AG04449 (cell line): ENCODE results near the gene KCNJ12.
"Not testable (repeated sequence)": the region's sequence is repeated elsewhere in the genome, so short reads cannot be mapped to it uniquely, and the experiment has no call there.

Experiments
- CTCF ChIA-PET: fragments of 350-600 bp; formaldehyde crosslinking; extraction: SDS; loops from one replicate; lab custom pipeline; 2021; ENCODE audit warnings: antibody characterized with exemption; lab: Yijun Ruan, JAX
- POLR2A ChIA-PET: fragments of 400-600, 350-600 bp; formaldehyde crosslinking; extraction: SDS; loops from one replicate; lab custom pipeline; 2020; ENCODE audit warnings: antibody characterized with exemption, inconsistent platforms; lab: Yijun Ruan, JAX
- DNase-seq: peaks from one replicate; pipeline ENCODE4 v3.0.0-alpha.2; 2010; ENCODE audit warnings: low read depth, low spot score
- H3K4me3 ChIP-seq: 2 replicates; pipeline ENCODE4 v1.5.1; 2011; ENCODE audit warnings: low read depth, mild to moderate bottlenecking, control low read depth, low read length
- TF ChIP-seq, protein P1 (sequence below): IDR thresholded peaks from one replicate; pipeline ENCODE4 v1.5.1; 2011; ENCODE audit warnings: mild to moderate bottlenecking, moderate library complexity, low read length, control low read depth, inconsistent platforms; ENCODE audit not compliant: insufficient read depth; ENCODE audit errors: missing control alignments

The KCNJ12 gene

DNA sequence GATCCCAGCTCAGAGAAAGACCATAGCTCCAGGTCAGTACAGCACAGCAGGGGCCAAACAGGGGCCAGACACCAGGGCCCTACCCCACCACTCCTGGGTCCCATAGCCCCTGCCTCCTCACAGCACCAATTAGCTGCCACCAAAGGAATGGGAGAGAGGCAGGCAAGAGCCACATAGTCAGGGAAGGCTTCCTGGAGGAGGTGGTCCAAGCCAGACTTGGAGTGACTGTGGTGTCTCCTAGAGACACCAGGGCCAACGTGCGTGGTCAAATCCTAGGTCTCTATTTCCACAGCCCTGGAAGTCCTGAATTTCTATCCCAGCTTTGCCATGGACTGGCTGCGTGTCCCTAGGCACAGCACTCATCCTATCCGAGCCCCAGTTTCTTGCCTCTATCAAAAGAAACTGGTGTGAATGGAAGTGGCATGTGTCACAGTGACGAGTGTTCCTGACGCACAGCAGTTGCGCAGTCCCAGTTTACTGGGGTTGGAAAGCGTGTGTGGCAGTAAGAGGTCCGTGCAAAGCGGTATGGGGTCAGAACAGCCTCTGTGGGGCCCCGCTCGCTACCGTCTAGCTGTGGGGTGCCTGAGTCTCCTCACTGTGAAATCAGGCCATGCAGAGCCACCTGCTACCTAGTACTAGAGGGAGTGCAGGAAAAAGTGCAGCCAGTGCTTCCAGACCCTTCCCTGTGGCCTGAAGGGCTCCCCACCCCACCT lies 23.5 kb downstream of the KCNJ12 start:
- no peak overlapping the region for H3K4me3 ChIP-seq
- TF ChIP-seq, protein P1, sequence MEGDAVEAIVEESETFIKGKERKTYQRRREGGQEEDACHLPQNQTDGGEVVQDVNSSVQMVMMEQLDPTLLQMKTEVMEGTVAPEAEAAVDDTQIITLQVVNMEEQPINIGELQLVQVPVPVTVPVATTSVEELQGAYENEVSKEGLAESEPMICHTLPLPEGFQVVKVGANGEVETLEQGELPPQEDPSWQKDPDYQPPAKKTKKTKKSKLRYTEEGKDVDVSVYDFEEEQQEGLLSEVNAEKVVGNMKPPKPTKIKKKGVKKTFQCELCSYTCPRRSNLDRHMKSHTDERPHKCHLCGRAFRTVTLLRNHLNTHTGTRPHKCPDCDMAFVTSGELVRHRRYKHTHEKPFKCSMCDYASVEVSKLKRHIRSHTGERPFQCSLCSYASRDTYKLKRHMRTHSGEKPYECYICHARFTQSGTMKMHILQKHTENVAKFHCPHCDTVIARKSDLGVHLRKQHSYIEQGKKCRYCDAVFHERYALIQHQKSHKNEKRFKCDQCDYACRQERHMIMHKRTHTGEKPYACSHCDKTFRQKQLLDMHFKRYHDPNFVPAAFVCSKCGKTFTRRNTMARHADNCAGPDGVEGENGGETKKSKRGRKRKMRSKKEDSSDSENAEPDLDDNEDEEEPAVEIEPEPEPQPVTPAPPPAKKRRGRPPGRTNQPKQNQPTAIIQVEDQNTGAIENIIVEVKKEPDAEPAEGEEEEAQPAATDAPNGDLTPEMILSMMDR = no peak
- no peak for DNase-seq
- CTCF ChIA-PET = no interaction called here
- POLR2A ChIA-PET = no interaction called here

DNA sequence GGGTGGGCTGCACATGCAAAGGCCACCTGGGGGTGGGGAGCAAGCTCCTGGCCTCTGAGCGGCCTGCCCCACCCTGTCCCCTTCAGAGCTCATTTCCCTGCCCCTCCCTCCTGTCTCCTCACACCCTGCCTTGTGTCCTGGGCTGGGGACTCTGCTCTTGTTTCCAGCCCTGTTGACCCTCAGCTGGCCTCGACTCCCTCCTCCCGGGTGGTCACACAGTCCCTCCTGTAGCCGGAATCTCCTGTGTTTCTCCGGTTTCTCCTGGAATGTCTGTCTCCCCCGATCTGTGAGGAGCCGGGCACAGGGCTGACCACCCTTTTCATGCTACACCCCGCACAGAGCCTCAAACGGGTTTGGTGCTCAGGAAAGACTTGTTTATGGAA lies 24.0 kb downstream of the KCNJ12 start:
- H3K4me3 ChIP-seq, DNase-seq, POLR2A ChIA-PET: not testable (repeated sequence)

DNA sequence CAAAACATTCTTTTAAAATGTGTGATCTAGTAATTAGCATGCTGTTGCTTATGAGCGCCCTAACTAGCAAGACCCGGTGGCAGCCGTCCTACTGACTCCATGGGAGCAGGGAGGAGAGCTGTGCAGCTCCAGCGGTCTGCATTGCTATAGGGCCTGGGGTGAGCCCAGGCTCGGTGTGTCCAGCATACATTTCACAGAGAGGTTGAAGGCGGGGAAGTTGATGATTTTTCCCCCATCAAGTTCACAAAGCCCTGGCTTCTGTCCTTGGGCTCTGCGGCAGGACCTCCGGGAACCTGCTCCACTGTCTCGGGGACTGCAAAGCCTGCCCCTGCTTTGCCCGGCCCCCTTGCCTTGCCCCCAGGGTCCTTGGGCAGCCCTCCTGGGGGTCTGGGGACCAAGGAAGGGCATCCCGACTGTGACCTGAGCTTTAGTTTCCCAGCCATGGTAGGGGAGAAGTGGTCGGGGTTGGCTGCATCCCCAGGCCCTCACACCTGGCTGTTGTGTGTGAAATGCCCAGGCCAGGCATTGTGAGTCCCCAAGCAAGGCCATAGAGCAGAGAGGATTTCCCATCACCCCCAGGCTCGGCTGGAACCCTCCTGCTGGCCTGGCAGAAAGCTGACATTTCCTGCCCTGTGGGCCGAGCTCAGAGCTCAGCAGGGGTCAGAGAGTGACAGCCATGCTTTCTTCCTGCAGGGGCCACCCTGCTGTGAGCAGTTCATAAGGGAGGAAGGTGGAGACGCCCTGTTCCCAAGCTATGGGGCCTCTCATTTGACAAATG lies 24.8 kb downstream of the KCNJ12 start:
- no peak overlapping the region for H3K4me3 ChIP-seq
- ChIA-PET POLR2A (no interaction called here), CTCF (interaction anchor here (1.3 kb wide), 1 partner anchor 110 kb away, joined by 4 read pairs; no protein-coding TSS in a partner anchor)
- TF ChIP-seq, protein P1 = no peak
- DNase-seq = no peak

More for the DNA sequence above, 24.0 kb downstream of the KCNJ12 start:
- CTCF ChIA-PET = not testable (repeated sequence)

DNA sequence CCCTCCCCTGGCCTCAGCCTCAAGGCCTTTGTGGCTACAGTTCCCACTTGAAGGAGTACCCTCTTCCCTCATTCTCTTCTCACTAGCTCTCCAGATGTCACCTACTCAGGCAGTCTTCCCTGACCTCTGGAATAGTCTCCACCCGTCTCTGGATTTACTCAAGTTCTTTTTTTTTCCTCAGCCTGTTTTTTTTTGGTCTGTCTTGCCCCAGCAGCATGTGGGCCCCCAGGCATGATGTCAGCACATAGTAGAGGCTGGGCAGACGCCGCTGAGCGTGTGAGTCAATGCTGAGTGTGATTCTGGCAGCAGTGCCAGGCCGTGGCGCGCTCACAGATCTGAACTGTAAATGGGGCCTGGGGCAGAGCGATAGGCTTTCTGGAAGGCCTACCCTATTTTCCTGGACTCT lies 26.0 kb downstream of the KCNJ12 start:
- CTCF ChIA-PET, POLR2A ChIA-PET: not testable (repeated sequence)
- peak; percentile 69 for DNase-seq

DNA sequence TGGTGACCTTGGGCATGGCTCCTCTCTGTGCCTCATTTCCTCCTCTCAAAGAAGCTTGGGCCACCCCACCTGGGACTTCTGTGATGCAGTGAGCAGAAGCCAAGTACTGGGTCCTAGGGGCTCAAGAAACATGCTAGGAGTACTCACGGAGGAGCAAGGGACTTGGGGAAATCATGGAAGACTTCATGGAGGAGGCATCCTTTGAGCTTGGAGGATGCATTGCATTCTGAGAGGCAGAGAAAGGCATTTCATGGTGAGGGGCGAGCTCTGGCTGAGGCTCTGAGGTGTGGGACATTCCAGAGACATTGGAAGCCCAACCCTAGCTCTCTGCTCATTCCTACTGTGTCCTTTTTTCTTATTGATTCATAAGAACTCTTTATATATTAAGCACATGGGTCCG lies 26.8 kb downstream of the KCNJ12 start:
- CTCF ChIA-PET, DNase-seq, H3K4me3 ChIP-seq, POLR2A ChIA-PET: not testable (repeated sequence)

More for the DNA sequence above, 26.0 kb downstream of the KCNJ12 start:
- H3K4me3 ChIP-seq = not testable (repeated sequence)

DNA sequence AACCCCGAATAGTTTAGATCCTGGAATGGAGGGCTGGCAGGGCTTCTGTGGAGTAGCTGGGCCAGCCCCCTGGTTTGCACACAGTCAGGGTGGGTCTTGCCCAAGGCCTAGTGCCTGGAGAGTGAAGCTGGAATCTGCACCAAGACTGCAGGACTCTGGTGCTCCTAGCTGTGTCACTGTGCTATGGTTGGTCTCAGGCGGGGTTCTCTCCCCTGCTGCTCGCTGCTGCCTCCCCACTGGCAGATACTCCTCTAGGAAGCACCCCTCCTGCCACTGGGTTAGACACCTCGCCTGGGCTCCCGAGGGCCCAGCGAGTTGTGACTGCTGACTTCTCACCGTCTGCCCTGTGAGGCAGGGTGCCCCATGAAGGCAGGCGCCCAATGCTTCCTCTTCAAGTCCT lies 27.9 kb downstream of the KCNJ12 start:
- H3K4me3 ChIP-seq, DNase-seq, POLR2A ChIA-PET, CTCF ChIA-PET: not testable (repeated sequence)

DNA sequence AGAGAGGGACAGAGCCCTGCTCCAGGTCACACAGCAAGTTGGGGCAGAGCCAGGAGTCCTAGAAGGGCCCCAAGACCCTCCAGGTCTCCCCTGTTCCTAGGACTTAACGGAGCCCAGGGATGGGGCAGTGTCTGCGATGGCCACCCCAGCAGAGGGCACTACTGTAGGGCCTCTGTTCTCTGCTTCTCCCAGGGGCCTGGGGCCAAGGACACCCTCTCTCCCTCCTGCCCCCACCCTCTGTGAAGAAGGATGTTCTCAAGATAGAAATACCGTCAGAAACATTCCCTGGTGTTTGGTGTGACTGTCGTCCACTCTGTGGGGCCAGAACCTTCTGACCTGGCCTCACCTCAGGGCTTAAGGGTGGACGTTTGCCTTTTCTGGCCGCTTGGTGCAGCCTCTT lies 28.4 kb downstream of the KCNJ12 start:
- POLR2A ChIA-PET, DNase-seq, CTCF ChIA-PET, H3K4me3 ChIP-seq: not testable (repeated sequence)

DNA sequence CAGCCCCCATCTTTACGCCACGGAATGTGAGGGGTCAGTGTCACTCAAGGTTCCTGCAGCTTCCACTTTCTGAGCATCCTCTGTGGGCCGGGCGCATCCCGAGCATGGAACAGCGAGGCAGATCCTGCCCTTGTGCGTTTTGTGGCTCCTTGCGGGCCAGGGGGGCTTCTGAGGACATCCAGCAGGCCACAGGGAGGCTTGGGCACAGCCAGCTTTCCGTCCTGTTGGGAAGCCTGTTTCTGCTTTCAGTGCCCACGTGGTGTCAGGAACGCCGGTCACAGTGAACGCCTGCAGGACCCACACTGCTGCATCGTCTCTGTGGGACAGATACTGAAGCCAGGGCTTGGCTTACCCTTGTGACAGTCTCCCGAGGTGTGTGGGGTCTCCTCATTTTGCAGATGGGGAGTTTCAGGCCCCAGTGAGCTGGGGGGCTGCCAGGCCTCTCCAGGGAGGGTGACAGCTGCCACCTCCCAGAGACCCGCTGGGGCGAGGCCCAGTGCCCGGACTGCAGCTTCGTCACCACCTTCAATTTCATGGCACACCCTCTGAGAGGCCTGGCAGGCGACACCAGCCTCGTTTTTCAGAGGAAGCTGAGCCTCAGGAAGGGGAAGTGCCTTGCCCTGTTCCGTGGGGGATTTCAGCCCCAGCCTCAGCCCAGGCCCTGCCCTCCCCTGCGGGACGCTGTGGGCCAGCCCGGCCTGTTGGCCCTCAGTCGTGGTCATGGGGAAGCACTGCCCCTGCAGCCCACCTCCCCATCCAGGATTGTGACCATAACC lies 29.0 kb downstream of the KCNJ12 start:
- POLR2A ChIA-PET, H3K4me3 ChIP-seq, CTCF ChIA-PET, DNase-seq: not testable (repeated sequence)

DNA sequence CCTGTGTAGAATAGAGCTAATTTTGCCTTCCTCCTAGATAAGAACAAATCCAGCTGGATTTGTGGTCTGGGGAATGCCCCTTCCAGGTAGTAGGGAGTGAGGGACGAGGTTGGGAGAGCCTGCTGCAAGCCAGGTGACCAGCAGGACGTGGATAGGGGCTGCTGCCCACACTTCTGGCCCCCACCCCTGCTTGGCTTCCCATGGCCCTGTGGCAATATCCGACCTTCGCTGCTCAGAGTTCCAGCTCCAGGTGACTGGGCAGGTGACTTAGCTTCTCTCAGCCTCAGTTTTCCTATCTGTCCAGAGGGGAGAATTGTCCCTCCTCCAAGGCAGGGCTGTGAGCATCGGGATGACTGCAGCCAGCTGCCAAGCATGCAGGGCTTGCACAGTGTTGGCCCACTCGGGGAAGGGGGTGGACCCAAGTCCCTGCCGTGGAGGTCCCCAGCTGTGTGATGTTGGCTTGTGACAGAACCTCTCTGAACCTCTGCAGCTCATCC lies 29.8 kb downstream of the KCNJ12 start:
- POLR2A ChIA-PET, H3K4me3 ChIP-seq, DNase-seq, CTCF ChIA-PET: not testable (repeated sequence)

DNA sequence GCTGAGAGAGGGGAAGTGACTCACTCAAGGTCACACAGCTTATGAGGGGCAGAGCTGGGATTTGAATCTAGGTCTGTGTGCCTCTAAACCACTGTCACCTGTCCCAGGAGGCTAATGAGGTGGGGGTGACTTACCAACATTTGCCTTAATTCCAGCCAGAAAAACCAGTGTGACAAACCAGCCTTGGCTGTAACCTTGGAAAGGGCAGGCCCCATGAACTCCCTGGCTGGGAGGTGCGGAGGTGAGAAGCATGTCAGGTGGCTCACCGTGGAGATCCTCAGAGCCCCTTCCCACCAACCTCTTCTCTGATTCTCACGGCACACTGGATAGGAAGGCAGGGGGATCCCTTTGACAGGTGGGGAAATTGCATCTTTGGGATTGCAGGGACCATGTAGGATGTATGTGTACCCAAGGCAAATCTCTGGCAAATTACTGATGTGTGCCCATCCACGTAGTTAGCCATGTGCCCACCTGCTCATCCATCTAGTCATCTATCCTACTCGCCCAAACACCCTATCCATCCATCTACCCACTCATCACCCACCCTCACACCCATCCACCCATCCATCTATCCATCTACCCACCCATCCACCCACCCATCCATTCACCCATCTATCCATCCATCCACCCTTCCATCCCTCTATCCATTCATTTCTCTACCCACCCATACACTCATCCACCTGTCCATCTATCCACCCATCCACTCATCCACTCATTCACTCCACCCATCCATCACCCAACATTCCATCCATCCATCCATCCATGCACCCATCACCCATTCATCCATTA lies 30.7 kb downstream of the KCNJ12 start:
- CTCF ChIA-PET, POLR2A ChIA-PET, H3K4me3 ChIP-seq, DNase-seq: not testable (repeated sequence)

DNA sequence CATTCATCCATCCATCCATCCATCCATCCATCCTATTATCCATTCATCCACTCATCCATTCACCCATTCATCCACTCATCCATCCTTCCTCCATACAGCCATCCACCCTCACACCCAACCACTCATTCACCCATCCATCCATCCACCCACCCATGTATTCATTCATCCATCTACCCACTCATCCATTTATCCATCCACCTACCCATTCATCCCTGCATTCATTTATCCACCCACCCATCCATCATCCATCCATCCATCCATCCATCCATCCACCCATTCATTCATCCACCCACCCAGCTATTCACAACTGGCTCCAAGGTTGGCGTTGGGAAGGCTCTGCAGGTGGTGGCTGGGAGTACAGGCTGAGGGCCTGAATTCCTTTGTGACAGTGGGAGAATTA lies 31.6 kb downstream of the KCNJ12 start:
- H3K4me3 ChIP-seq, CTCF ChIA-PET, POLR2A ChIA-PET, DNase-seq: not testable (repeated sequence)

DNA sequence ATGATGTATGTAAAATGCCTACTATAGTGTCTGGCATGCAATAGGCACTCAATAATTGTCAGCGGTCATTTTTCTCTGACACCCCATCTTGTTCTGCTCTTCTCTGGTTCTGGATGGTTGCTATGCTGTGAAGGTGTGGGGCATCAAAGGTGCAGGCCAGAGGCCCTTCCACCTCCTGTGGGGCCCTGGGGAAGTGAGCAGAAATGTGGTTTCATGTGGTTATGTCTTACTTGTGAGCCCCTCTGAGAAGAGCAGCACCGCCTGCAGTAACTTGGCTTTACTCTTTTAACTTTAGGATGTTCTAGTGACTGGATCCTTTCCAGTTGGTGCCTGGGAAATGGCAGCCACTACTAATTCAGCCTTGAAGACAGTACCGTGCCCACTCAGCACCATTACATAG lies 32.1 kb downstream of the KCNJ12 start:
- DNase-seq, POLR2A ChIA-PET, H3K4me3 ChIP-seq, CTCF ChIA-PET: not testable (repeated sequence)

DNA sequence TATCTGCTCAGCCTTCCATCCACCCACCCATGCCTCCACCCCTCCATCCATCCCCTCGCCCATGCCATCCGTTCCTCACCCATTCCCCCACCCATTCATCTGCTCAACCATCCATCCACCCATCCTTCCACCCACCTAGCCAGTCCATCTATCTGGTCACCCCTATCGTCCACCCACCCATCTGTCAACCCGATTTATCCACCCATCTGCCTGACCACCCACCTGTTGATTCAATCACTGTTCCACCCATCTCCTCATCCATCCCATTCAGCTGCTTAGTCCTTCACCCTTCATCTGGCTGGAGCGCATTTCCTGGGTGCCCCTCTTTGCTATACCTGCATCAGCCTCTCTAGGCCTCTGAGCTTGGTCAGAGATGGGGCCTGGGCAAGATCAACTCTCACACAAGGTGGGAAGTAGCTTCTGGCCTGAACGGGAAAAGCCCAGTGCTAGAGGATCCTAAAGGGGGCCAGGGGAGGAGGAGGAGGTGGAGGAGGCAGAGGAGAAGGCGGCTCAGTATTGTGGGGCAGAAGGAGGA lies 32.7 kb downstream of the KCNJ12 start:
- H3K4me3 ChIP-seq, POLR2A ChIA-PET, CTCF ChIA-PET, DNase-seq: not testable (repeated sequence)
